Fibroblast of lung (primary cell): ENCODE data around the gene THAP5. TPM values are rescaled to one million over a fixed set of nuclear protein-coding genes. Genes with fewer than 3 reads are reported as not detected.

Experiments
- DNase-seq, 2 donors: peaks; one replicate each; pipeline versions ENCODE4 v3.0.0 to v3.0.0-alpha.2; 2010; ENCODE audit warnings: low read depth in 2 of 2
- H2AFZ ChIP-seq: 2 replicates; pipeline ENCODE4 v1.5.1; 2012; ENCODE audit warnings: low read length, control low read depth, inconsistent platforms
- H3K27ac ChIP-seq: 2 replicates; pipeline ENCODE4 v1.5.1; 2011; ENCODE audit warnings: low read length, control low read depth; ENCODE audit not compliant: insufficient read depth
- H3K27me3 ChIP-seq: 2 replicates; pipeline ENCODE4 v1.5.1; 2011; ENCODE audit warnings: mild to moderate bottlenecking, low read length; ENCODE audit not compliant: control insufficient read depth, insufficient read depth
- H3K36me3 ChIP-seq: 2 replicates; pipeline ENCODE4 v1.5.1; 2011; ENCODE audit warnings: low read length; ENCODE audit not compliant: control insufficient read depth, insufficient read depth
- H3K4me1 ChIP-seq: 2 replicates; pipeline ENCODE4 v1.5.1; 2011; ENCODE audit warnings: low read length; ENCODE audit not compliant: control insufficient read depth, insufficient read depth; ENCODE audit errors: extremely low read depth
- H3K4me2 ChIP-seq: 2 replicates; pipeline ENCODE4 v1.5.1; 2011; ENCODE audit warnings: low read length, control low read depth; ENCODE audit not compliant: insufficient read depth; ENCODE audit errors: extremely low read depth
- H3K4me3 ChIP-seq, 4 experiments: fragments of 200-600 bp in 1 of 4; sonication (generic) in 1 of 4; replicated peaks in 1 of 4; 2 replicates each; pipeline ENCODE4 v1.5.1; 2011 to 2016; ENCODE audit warnings: low read length in 4 of 4, low read depth in 3 of 4, mild to moderate bottlenecking in 3 of 4, control low read depth in 2 of 4, inconsistent platforms in 1 of 4, mixed read lengths in 1 of 4; ENCODE audit not compliant: insufficient read depth in 1 of 4; ENCODE audit errors: control extremely low read depth in 1 of 4
- H3K79me2 ChIP-seq: 2 replicates; pipeline ENCODE4 v1.5.1; 2012; ENCODE audit warnings: mild to moderate bottlenecking, low read length, inconsistent platforms; ENCODE audit not compliant: control insufficient read depth, insufficient read depth
- H3K9ac ChIP-seq: 2 replicates; pipeline ENCODE4 v1.5.1; 2011; ENCODE audit warnings: mild to moderate bottlenecking, low read length, control low read depth; ENCODE audit not compliant: insufficient read depth
- H3K9me3 ChIP-seq: 2 replicates; pipeline ENCODE4 v1.5.1; 2012; ENCODE audit warnings: low read depth, low read length; ENCODE audit not compliant: control insufficient read depth, insufficient read depth
- H4K20me1 ChIP-seq: 2 replicates; pipeline ENCODE4 v1.5.1; 2011; ENCODE audit warnings: low read length; ENCODE audit not compliant: control insufficient read depth, insufficient read depth; ENCODE audit errors: extremely low read depth
- CTCF ChIP-seq, 2 donors: IDR thresholded peaks in 1 of 2; conservative IDR thresholded peaks in 1 of 2; 1 replicate in 1 of 2; 2 replicates in 1 of 2; pipeline ENCODE4 v1.5.1; 2011 to 2012; ENCODE audit warnings: low read length in 2 of 2, control low read depth in 1 of 2, inconsistent platforms in 1 of 2, low read depth in 1 of 2, mild to moderate bottlenecking in 1 of 2
- EZH2 ChIP-seq: IDR thresholded peaks from 2 replicates; pipeline ENCODE4 v1.5.1; 2012; ENCODE audit warnings: low read length, control low read depth, mild to moderate bottlenecking; ENCODE audit errors: missing control alignments
- polyA plus RNA-seq, 2 donors: library from polyadenylated mRNA; depleted of rRNA in 1 of 2; stranded (reverse) in 1 of 2; unstranded in 1 of 2; fragments of >200 nt; gene quantifications; 2 replicates each; pipeline ENCODE4 v1.2.1, GENCODE V29; 2011 to 2012; ENCODE audit warnings: missing spikeins in 1 of 2
- total RNA-seq: library from RNA; depleted of rRNA; stranded (reverse); fragments of >200 nt; gene quantifications from 2 replicates; pipeline ENCODE4 v1.2.1, GENCODE V29; 2014

Gene THAP5
- total and polyA plus RNA-seq, 2 donors (not counting 1 experiment from before 2014, with no cell fraction given): 18.4 to 24.1 TPM

DNA sequence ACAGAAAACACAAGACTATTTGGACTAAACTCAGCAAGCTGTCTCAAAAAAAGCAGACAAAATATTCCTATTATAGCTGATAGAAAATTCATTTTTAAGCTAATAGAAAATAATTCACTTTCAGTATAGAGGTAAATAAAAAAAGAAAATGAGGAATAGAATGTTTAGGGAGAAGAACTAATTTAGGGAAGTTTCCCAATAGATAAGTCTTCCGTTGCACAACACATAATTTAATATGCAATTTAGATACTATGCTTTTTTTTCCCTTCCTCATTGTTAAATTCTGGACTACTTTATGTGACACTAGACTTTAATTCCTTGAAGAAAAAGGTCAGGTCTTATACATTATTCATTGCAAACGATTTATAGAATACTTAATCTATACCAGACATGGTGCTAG lies 53.9 kb downstream of the THAP5 start:
- no peak overlapping the region for H2AFZ ChIP-seq
- DNase-seq: no peak
- no peaks in the 10 kb centered on the region for H3K9me3 ChIP-seq
- no peaks in the 10 kb centered on the region for H3K4me1 ChIP-seq
- peaks cover 7% of the 10 kb centered on the region for H3K36me3 ChIP-seq
- H3K4me2 ChIP-seq: no peak overlapping the region
- H3K79me2 ChIP-seq: peaks cover 7% of the 10 kb centered on the region
- no peaks in the 10 kb centered on the region for H3K27me3 ChIP-seq
- H4K20me1 ChIP-seq: no peaks in the 10 kb centered on the region
- no peak overlapping the region for H3K27ac ChIP-seq
- no peak overlapping the region for H3K4me3 ChIP-seq
- TF ChIP-seq CTCF (conservative IDR thresholded peaks at IDR 0.05 in 1 of 2, IDR thresholded peaks at IDR 0.05 in 1 of 2; ENCODE audit: low read depth in 1 of 2, low read length in 2 of 2): no peak
- TF ChIP-seq EZH2: no peak
- H3K9ac ChIP-seq: no peak overlapping the region

DNA sequence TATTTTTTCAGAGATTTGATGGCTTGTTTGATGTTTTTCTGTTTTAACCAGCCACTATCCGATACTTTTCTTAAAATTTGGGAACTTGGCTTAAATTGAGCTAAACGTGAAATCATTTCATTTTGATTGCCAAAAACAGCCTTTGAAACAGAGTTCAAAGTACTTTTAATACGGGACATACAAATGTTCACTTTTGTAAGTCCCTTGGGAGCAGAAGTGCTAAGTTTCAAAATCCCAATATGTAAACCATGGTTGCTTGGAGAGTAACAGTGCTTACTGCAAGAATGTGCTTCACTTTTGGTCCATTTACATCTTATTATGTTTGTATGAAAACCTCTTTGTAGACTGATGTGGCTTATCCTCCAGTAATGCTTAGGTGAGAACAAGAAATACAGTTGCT lies 54.5 kb downstream of the THAP5 start:
- Histone ChIP-seq H4K20me1 (no peaks in the 10 kb centered on the region), H3K4me3 (no peak overlapping the region), H3K36me3 (peaks cover 8% of the 10 kb centered on the region), H3K9ac (no peak overlapping the region), H3K27ac (no peak overlapping the region), H3K79me2 (peaks cover 5% of the 10 kb centered on the region), H3K4me1 (no peaks in the 10 kb centered on the region), H3K9me3 (no peaks in the 10 kb centered on the region), H3K4me2 (no peak overlapping the region), H2AFZ (no peak overlapping the region), H3K27me3 (no peaks in the 10 kb centered on the region)
- peak in 1 of 2 donors; percentile 67 for DNase-seq
- TF ChIP-seq EZH2 (no peak), CTCF (conservative IDR thresholded peaks at IDR 0.05 in 1 of 2, IDR thresholded peaks at IDR 0.05 in 1 of 2; ENCODE audit: low read depth in 1 of 2, low read length in 2 of 2) (no peak)

Other genes with a start within 250 kb of the THAP5 start
- gene NRCAM, start 113.3 kb downstream of the THAP5 start, total RNA-seq: 2.1 and 3.1 TPM in 2 replicates
- 1.2 and 2.2 TPM in 2 replicates for gene NRCAM, start 113.3 kb downstream of the THAP5 start, polyA plus RNA-seq
- gene PNPLA8, start 43.6 kb downstream of the THAP5 start, total RNA-seq: 35.7 and 36.7 TPM in 2 replicates
- 21.5 and 27.9 TPM in 2 replicates for gene PNPLA8, start 43.6 kb downstream of the THAP5 start, polyA plus RNA-seq
- 52.4 and 56.8 TPM in 2 replicates for gene DNAJB9, start 168 bp upstream of the THAP5 start, total RNA-seq
- gene DNAJB9, start 168 bp upstream of the THAP5 start, polyA plus RNA-seq: 6.7 and 8.3 TPM in 2 replicates